Choroid plexus epithelial cell (primary cell): ENCODE results near the gene VAV2.
A peak's percentile ranks its signal among the peaks of the same experiment; 100 is the strongest.

Experiments used
- DNase-seq: peaks from one replicate; pipeline ENCODE4 v3.0.0-alpha.2; 2010; ENCODE audit warnings: low read depth
- H3K4me3 ChIP-seq: 2 replicates; pipeline ENCODE4 v1.5.1; 2011; ENCODE audit warnings: low read depth, mild to moderate bottlenecking, control low read depth, low read length, moderate library complexity
- CTCF ChIP-seq: conservative IDR thresholded peaks from 2 replicates; pipeline ENCODE4 v1.5.1; 2011; ENCODE audit warnings: low read depth, mild to moderate bottlenecking, control low read depth, inconsistent platforms, low read length, moderate library complexity

The VAV2 gene

GRCh38 chr9:133830711-133831110 is 161.4 kb downstream of the VAV2 start:
- TF ChIP-seq CTCF: no peak
- H3K4me3 ChIP-seq: no peak overlapping the region
- DNase-seq: no peak

- H3K4me3 ChIP-seq: no peak overlapping the region
- DNase-seq: no peak
- no peak for TF ChIP-seq CTCF
Observed at GRCh38 chr9:133830310-133830709, 161.8 kb downstream of the VAV2 start.

- TF ChIP-seq CTCF: peak; percentile 3
- no peak for DNase-seq
- no peak overlapping the region for H3K4me3 ChIP-seq
Observed at GRCh38 chr9:133828338-133828997, 163.7 kb downstream of the VAV2 start.

GRCh38 chr9:133826289-133827085 is 165.6 kb downstream of the VAV2 start:
- TF ChIP-seq CTCF: no peak
- DNase-seq: no peak
- no peak overlapping the region for H3K4me3 ChIP-seq

GRCh38 chr9:133825555-133826218 is 166.4 kb downstream of the VAV2 start:
- peak; percentile 83 for DNase-seq
- TF ChIP-seq CTCF: no peak
- H3K4me3 ChIP-seq: no peak overlapping the region

- no peak for TF ChIP-seq CTCF
- H3K4me3 ChIP-seq: no peak overlapping the region
- no peak for DNase-seq
Observed at GRCh38 chr9:133824802-133825186, 167.3 kb downstream of the VAV2 start.
